DMS153 treated with DMSO at 0.1 percent for 48 hours (cell line): ENCODE measurements around the gene TRAF1.

ENCODE experiments used
- DNase-seq: peaks from one replicate; lab custom pipeline; 2025; ENCODE audit not compliant: unreplicated experiment; lab: John Stamatoyannopoulos, UW

Gene TRAF1

DNA sequence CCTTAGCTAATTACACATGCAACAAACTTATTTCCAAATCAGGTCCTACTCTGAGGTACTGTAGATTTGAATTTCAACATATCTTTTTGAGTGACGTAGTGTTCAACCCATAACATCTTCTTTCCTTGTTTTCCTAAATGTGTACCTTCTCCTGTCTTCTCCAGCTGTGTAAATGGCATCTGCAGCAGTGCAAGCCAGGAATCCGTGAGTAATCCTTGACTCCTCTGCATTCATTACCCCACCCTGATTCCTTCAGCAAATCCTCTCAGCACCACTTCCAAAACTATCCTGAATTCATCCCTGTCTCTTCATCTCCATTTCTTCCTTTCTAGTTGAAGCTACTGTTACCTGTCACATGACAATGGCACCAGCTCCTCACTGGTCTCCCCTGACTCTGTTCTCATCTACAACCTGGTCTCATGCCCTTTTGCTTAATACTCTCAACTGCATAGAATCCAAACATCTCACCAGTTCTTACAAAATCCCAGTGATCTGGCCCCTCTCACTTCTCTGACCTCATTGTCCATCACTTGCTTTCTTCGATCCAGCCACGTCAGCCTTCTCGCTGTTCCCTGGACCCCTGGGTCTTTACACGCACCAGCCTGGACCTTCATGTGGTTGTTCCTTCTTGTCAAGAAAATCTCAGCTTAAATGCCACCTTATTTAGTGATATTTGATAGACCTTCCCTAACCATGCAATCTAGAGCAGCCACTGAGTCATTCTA lies 14.6 kb upstream of the TRAF1 start:
- DNase-seq: no peak

DNA sequence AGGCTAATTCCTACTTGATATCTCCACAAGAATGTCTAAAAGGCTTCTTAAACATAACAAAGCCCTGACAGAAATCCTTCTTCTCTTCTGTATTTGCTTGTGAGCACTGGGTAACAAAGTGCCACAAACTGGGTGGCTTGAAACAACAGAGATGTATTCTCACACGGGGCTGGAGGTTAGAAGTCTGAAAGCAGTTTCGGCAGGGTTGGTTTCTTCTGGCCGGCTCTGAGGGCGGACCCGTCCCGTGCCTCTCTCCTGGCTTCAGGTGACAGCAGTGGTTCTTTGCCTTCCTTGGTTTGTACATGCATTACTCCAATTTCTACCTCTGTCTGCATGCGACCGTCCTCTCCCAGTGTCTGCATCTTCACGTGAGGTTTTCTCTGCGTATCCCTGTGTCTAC lies 14.0 kb upstream of the TRAF1 start:
- no peak for DNase-seq

DNA sequence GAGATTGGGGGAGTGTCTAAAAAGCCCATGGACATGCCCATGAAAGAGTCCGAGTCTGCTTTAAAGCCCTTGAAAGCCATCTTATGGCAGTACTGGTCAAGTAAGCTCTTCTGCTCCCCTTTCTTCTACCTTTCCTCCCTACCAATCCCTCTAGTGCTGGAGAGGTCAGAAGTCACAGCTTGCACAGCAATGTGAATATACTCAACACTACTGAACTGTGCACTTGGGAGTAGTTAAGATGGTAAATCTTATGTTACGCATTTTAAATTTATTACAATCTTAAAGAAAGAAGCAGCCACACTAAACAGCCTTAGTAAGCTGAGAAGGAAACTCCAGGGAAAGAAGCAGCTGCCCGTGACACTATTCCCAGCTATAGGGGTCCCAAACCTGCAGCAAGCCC lies 12.3 kb upstream of the TRAF1 start:
- no peak for DNase-seq

DNA sequence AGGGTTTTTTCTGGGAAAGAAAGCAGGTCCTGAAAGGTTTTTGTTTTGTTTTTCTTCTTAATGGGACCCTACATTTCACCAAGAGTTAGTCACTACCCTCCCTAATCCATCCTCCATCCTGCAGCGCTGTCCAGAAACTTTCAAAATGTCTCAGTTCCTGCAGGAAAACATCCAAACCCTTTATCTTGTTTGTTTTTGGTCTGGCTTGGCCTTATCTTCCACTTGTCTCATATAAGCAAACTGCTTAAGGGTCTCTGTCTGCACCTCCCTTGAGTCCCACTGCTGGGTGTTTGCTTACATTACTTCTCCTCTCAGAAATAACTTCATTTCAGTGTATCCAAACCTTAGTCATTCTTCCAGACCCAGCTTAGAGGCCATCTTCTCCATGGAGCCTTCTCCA lies 11.0 kb upstream of the TRAF1 start:
- DNase-seq: no peak

DNA sequence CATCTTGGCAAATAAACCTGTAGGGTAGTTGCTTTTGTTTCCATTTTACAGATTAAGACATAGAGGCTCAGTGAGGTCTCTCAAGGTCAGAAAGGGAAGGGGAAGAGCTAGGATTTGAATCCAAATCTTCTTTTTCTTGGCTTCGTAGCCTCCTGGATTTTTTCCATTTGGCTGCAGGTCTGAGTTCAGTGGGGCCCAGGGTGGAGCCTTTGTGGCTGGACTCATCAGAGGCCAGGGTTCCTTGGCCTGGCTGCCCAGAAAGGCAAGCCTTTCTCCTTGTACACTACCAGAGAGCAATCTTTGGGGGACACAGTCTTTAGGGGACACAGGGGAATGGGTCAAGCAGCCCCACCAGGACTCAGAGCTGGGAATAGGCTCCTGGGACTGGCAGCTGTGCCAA lies 10.5 kb upstream of the TRAF1 start:
- DNase-seq: no peak

DNA sequence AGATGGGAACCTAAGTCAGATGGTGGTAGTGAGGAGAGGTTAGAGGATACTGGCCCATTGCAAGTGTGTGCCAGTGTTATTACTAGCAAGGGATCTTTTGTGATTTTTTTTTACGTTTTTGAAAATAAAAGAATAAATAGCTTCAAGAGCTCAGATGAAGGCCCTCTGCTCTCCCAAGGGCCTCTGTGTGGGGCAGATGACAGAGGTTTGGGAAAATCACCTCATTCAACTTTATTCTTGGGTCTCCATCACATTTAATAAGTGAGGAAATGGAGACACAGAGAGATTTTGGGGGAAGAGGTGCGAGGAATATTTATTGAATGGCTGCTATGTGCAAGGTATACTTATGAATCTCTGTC lies 10.1 kb upstream of the TRAF1 start:
- no peak for DNase-seq

DNA sequence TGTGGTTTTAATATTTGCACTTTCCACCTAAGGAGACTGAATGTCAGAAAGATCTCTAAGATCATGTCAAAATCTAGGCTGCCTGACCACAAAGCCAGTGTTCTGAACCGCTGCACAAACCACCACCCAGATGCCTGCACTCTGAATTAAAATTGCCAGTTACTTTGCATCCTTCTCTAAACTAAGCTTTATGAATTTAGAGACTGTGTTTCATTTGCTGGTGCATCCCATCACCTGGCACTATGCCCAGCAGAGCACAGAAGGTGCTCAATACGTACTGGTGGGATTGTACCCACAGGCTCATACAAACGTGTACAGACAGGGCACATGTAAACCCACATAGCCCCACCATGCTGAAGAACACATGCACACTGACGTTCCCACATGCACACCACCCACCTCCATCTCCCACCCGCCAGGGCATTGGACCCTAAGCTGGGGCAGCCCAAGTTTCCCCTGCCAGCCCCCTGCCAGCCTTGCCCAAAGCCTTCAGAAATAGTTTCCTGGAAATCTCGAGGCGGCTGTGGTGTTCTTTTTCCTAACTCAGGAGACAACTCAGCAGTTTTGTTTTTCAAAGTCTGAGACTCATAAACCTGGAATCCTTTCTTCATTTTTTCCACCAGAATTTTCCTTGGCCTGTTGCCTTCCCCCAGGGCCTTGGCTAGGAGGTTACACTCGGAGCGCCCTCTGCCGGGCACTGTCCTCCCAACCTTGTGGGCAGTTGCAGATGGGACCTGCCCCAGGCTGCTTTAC lies 9.6 kb upstream of the TRAF1 start:
- DNase-seq: peak; percentile 86

DNA sequence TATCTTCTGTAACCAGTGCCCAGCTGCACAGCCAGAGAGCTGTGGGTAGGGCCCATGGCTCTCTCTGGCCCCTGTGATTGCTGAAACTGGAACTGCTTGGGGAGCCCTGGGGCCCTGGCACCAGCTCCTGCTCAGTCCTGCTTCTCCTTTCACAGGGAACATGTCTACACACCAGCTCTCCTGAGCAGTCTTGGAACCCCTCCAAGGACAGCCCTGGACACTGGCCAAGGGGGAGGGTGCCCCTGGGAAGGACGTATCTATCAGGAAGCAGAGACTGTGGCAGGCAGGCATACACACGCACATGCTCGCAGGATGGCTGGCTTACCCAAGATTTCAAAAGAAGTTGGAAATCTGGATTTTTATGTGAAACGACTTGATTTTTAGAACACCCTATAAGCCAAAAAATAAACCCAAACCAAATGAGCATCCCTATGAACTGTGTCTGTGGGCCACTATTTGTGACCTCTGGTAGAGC lies 8.8 kb upstream of the TRAF1 start:
- DNase-seq: peak; percentile 91

DNA sequence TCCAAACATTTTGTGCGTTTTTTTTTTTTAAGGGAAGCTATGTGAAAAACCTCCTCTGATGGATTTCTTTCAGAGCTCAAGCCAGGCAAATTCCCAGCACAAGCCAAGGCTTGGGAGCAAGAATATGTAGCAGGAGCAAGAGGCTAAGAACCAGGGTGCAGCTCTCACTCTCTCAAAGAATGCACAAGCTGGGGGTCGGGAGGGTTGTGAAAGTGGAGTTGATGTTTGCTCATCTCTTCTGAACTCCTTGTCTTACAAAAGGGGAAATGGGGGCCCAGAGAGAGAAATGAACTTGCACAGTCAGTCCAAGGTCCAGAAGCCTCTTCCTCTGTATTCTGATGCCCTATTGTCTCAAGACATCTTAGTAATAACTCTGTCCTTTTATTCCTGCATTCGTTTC lies 7.7 kb upstream of the TRAF1 start:
- DNase-seq: no peak

DNA sequence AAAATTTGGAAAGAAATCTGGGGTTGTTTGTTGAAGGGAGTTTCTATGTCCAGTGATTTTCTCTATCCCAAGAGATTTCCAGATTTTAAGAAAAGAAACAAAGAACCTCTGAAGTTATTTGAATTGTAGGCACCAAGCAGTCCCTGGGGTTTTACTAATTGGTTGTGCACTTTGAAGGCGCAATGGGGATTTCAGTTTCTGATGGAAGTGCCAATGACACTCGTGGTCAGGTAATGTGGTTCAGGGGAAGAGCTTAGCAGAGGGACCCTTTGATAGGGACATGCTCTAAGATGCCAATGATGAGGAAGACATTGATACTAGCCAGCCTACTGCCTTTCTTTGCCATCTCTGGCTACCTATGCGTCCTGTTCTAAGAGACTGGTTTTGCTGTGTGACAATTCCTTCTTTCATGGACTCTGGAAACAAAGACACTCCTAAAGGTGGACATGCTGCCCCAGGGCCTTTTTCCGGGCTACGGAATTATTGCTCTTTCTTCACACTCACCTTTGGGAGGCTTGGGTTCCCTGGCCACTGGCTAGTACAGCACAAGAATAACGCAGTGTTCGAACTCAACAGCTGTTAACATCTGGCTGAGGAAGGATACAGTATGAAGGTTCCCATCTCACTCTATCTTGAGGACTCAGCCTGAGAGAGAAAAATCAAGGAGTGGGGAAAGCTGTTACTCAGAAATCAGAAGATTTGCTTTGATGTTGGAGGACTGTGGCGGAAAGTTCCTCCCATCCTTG lies 6.9 kb upstream of the TRAF1 start:
- DNase-seq: no peak

DNA sequence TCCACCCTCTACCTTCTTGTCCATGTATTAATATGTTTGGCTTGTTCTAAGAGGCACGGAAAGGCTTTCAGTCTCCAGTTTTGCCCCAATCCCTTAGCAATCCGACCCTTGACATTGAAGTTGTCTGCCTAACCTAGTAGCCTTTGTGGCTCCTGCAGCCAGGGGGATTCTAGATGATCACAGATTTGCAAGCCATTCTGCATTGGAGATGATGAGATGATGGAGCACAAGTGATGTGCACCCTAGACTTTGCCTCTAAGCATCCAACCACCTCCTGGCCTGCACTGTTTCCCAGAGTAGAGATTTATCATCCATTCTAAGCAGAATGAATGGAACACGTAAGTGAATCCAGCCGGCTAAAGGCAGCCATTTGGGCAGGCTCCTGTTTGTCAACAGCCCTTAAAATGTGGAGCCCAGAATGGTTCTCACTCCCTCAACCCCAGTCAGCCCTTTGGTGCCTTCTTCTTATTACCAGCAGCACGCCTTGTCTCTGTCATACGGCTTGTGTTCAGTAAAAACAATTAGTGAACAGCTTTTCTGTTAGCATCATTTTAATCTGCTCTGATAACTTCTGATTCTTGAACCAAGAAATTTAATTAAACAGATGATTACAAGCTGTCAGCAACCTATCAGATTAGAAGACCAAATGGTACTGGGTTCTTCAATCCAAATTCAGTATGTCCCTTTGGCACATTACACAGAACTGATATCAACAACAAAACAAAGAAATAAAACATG lies 5.7 kb upstream of the TRAF1 start:
- DNase-seq: no peak

DNA sequence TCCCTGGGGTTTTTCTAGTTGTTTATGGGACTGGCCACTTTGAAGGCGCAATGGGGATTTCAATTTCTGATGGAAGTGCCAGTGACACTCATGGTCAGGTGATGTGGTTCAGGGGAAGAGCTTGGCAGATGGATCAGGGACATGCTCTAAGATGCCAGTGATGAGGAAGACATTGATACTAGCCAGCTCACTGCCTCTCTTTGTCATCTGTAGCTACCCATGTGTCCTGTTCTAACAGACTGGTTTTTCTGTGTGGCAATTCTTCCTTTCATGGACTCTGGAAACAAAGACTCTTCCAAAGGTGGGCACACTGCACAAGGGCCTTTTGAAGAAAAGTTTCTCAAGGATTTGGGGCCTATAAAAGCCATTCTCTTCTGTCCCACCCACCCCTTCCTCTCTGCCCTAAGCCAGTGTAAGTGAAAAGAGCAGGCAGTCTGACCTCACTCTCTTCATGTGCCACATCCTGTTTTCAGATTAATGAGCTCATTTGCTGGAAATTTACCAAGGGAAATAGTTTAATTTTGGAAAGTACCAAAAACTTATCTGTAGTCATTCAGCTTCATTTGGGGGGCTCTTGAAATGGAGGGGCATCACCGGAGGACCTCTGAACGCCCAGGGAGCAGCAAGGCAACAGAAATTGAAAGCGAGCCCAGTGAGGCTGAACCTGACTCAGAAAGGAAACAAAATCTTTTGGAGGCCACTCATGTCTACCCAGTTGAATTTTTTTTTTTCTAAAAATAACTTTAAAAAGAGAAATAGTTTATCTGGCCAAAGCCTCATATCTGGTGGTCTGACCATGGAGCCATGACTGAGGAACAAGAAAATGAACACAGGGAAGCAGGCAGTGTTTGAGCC lies 4.9 kb upstream of the TRAF1 start:
- no peak for DNase-seq

DNA sequence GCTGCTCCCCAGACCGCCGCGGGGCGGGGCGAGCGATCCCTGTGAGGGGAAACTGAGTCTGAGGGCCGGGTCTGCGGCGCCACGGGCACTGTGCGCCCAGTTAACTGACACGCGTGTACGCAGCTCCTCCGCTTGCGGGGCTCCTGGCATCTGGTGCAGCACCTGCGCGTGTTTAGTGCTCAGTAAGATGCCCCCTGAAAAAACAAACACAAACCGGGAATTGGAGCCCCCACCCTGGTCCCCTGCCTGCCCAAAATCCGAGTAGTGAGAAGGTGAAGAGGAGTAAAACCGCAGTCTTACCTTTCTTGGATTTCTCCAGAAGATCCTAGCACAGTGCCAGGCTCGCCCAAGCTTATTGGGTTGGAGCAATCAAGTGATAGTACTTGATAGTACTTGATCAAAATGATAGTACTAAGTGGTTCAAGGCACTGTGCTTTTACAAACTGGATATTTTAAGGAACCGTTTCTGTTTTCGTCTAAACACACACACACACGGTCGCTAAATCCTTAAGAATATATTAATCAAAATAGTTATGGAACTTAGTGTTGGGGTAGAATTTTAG lies 2.7 kb upstream of the TRAF1 start:
- no peak for DNase-seq

DNA sequence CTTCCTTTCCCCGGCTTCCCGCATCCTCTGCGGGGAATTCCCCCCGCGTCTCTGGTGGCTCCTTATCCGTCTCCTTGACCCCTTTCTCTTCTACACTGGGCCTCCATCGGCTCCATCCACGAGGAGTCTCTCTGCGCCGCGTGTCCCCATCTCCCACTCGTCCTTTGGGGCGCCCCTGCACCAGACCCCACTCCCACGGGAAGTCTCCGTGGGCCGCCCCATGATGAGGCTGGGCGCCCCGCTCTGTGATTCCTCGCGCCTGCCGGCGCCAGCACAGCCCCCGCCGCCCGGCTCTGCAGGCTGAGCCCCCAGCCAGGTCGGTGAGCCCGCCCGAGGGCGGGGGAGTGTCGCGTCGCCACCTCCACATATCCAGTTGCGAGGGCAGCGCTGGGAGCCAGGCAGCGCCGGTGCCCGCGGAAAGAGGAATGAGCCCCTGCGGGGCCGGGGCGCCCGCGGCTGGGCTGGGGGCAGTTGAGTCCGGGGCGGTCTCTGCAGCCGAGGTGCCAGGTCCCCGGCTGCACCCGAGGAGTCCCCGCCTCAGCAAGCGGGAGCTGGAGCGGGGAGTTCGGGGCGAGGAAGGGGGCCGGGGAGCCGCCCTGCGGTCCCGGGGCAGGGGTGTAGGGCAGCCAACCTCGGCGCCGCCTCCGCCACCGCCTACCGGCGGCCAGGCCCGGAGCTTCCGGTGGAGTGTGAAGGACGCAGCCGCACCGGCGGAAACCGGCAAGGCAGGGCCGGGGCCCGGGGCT lies 2.1 kb upstream of the TRAF1 start:
- DNase-seq: peak; percentile 55

DNA sequence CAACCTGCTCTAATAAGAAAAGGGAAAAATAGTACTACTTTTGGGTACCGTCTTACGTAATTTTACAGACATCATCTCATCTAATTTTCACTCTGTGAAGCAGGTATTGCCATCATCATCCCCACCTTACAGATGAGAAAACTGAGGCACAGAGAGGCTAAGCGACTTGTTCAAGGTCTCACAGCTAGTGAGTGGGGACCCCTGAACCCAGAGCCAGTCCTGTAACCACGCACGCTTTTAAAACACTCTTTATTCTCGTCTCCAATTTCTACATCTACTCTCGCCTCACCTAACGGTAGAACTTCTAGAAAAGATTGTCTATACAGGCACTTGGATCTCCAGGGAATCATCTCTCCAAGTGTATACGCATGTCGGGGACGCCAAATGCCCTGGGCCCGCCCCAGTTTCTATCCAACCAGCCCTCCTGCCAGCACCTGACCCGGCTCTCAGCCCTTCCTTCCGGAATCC lies 1.5 kb upstream of the TRAF1 start:
- DNase-seq: no peak

DNA sequence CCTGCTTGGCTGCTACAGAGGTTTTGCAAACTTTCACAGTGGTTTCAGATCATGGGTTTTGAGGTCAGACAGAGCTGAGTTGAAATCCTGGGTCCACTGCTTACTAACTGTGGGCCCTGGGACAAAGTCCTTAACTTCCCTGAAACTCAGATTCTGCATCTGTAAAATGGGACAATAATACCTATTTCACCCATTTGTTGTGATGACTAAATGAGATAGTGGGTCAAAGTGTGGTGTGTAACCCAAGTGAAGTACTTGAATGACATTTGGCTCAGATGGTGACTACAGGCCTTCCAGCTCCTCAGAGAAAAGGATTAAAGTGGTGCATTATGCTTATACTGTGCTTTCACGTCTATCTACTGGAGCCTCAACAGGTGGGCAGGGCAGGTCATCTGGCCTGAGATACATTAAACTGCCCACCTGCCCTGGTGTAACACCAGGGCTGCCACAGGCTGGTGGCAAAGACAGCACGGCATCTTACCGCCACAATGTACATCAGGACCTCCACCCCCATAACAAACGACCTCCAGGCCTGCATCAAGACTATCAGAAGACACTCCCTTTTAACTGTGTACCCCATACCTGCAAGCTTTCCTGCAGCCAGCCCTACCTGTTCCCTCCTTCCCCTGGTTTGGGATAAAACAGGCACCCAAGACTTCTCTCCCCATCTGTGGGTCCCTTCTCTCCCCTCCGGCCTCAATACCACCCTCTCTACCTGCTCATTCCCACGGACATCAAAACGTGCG lies 846 bp upstream of the TRAF1 start:
- DNase-seq: no peak

DNA sequence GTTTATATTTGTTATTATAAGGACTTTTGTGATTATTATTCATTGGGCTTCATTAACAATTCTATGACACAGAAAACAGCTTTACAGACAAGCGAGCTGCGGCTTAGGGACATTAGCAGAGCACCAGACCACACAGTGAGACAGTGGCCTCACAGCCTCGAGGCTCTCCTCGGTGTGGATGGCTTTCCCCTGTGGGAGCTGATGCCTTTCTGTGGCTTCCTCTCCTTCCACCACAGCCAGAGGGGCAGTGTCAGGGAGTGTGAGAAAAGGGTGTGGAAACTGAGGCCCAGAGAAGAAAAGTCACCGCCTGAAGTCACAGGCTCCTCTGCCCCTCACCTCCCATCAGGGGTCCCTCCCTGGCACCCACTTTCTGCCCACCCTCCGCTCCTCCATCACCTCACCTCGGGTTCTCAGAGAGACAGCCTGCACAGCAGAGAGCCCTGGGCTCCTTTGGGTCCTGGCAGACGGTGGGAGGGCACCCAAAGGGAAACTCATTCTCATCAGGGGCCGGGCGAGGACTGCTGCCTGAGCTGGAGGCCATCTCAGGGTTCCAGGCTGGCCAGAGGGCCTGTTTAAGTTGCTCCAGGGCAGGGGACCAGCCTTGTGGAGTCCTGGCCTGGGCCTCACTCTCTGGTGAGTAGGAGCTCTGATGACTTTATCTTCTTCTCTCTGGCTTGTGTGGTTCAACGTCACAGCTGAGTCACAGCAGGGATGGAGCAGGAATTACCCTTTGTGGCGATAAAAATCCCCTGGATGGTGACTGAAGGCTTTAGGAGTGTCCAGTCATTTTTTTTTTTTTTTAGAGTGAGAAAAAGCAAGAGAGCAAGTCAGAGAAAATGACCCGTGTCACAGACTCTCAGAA lies 830 bp downstream of the TRAF1 start:
- DNase-seq: no peak
